ENCODE results near the gene ASPSCR1.

Gene ASPSCR1

GRCh38 chr17:81999587-81999975, 22.2 kb downstream of the ASPSCR1 start:
- no peak overlapping the region for H3K4me3 ChIP-seq (ENCODE audit: low read depth, low read length)
- H2AFZ ChIP-seq (ENCODE audit: low read length, unreplicated experiment) = no peak overlapping the region
- H3K79me2 ChIP-seq (ENCODE audit: control insufficient read depth, insufficient read depth, low read length, unreplicated experiment) = no peaks in the 10 kb centered on the region
- H3K27me3 ChIP-seq (ENCODE audit: insufficient read depth, low read length) = no peaks in the 10 kb centered on the region
- no peak overlapping the region for H3K27ac ChIP-seq (ENCODE audit: low read depth, low read length)
- peaks cover 17% of the 10 kb centered on the region for H3K4me1 ChIP-seq (ENCODE audit: control insufficient read depth, insufficient read depth, low read length, unreplicated experiment)
- H3K36me3 ChIP-seq (ENCODE audit: insufficient read depth, low read length) = no peaks in the 10 kb centered on the region

- H3K27ac ChIP-seq (ENCODE audit: low read depth, low read length) = no peak overlapping the region
- no peak overlapping the region for H2AFZ ChIP-seq (ENCODE audit: low read length, unreplicated experiment)
- no peaks in the 10 kb centered on the region for H3K79me2 ChIP-seq (ENCODE audit: control insufficient read depth, insufficient read depth, low read length, unreplicated experiment)
- H3K4me3 ChIP-seq (ENCODE audit: low read depth, low read length) = no peak overlapping the region
- no peaks in the 10 kb centered on the region for H3K27me3 ChIP-seq (ENCODE audit: insufficient read depth, low read length)
- H3K4me1 ChIP-seq (ENCODE audit: control insufficient read depth, insufficient read depth, low read length, unreplicated experiment) = peaks cover 23% of the 10 kb centered on the region
- no peaks in the 10 kb centered on the region for H3K36me3 ChIP-seq (ENCODE audit: insufficient read depth, low read length)
Measured at GRCh38 chr17:81999976-82000802, 22.8 kb downstream of the ASPSCR1 start.

- no peak overlapping the region for H3K27ac ChIP-seq (ENCODE audit: low read depth, low read length)
- no peaks in the 10 kb centered on the region for H3K36me3 ChIP-seq (ENCODE audit: insufficient read depth, low read length)
- H2AFZ ChIP-seq (ENCODE audit: low read length, unreplicated experiment) = no peak overlapping the region
- no peak overlapping the region for H3K4me3 ChIP-seq (ENCODE audit: low read depth, low read length)
- H3K79me2 ChIP-seq (ENCODE audit: control insufficient read depth, insufficient read depth, low read length, unreplicated experiment) = no peaks in the 10 kb centered on the region
- H3K27me3 ChIP-seq (ENCODE audit: insufficient read depth, low read length) = no peaks in the 10 kb centered on the region
- H3K4me1 ChIP-seq (ENCODE audit: control insufficient read depth, insufficient read depth, low read length, unreplicated experiment) = peaks cover 30% of the 10 kb centered on the region
Measured at GRCh38 chr17:82000803-82001570, 23.6 kb downstream of the ASPSCR1 start.

GRCh38 chr17:82001571-82002056, 24.2 kb downstream of the ASPSCR1 start:
- no peaks in the 10 kb centered on the region for H3K79me2 ChIP-seq (ENCODE audit: control insufficient read depth, insufficient read depth, low read length, unreplicated experiment)
- H3K27me3 ChIP-seq (ENCODE audit: insufficient read depth, low read length) = no peaks in the 10 kb centered on the region
- H3K36me3 ChIP-seq (ENCODE audit: insufficient read depth, low read length) = no peaks in the 10 kb centered on the region
- no peak overlapping the region for H2AFZ ChIP-seq (ENCODE audit: low read length, unreplicated experiment)
- H3K4me1 ChIP-seq (ENCODE audit: control insufficient read depth, insufficient read depth, low read length, unreplicated experiment) = peaks cover 35% of the 10 kb centered on the region
- H3K4me3 ChIP-seq (ENCODE audit: low read depth, low read length) = no peak overlapping the region
- no peak overlapping the region for H3K27ac ChIP-seq (ENCODE audit: low read depth, low read length)

- no peaks in the 10 kb centered on the region for H3K79me2 ChIP-seq (ENCODE audit: control insufficient read depth, insufficient read depth, low read length, unreplicated experiment)
- H3K4me3 ChIP-seq (ENCODE audit: low read depth, low read length) = peak overlapping the region; percentile 8; the same call in 1 of the 2 replicates
- H3K36me3 ChIP-seq (ENCODE audit: insufficient read depth, low read length) = no peaks in the 10 kb centered on the region
- no peaks in the 10 kb centered on the region for H3K27me3 ChIP-seq (ENCODE audit: insufficient read depth, low read length)
- peak overlapping the region; percentile 77 for H3K27ac ChIP-seq (ENCODE audit: low read depth, low read length)
- peak overlapping the region; percentile 48 for H2AFZ ChIP-seq (ENCODE audit: low read length, unreplicated experiment)
- H3K4me1 ChIP-seq (ENCODE audit: control insufficient read depth, insufficient read depth, low read length, unreplicated experiment) = peaks cover 39% of the 10 kb centered on the region
Measured at GRCh38 chr17:82003411-82004381, 26.3 kb downstream of the ASPSCR1 start.

DNA sequence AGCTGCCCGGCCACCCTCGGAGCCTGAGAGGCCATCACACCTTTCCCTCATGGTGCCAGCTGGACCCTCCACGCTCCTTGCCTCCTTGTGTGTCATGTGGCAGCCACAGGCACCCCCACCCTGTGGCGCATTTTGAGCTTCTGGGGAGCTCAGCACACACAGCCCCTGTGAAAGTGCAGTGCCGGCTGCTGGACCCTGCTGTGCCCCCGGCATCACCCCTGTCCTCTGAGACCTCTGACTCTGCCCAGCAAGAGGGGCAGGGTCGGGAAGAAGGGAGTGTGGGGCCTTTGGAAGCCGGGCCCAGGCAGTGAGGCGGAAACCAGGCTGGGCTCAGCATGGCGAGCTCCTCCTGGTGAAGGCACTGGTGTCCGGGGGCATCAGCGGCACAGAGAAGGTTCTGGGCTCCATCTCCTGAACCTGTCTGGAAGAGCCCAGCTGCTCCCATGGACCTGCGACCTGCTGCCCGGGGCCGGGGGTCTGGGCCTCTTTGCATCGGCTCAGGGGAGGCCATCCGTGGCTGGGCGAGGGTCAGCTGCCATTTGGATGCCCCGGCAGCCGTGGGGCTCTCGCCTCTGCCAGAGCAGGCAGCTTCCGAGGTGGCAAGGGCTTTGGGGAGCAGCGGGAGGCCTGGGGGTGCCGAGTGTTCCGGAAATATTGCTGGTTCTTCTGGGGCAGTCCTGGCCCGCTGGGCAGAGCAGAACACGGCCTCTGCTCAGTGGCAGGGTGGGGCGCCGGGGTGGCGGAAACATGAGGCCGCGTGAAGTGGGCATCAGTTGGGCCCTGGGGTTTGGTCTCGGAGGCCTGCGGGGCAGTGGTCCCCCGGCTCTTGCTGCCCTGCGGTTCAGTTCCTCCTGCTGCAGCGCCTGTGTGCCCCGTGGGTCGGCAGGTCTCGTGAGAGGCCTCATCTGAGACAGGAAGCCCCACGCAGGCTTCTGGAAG, 27.4 kb downstream of the ASPSCR1 start:
- Histone ChIP-seq H2AFZ (ENCODE audit: low read length, unreplicated experiment) (no peak overlapping the region), H3K79me2 (ENCODE audit: control insufficient read depth, insufficient read depth, low read length, unreplicated experiment) (no peaks in the 10 kb centered on the region), H3K27ac (ENCODE audit: low read depth, low read length) (peak overlapping the region; percentile 77), H3K4me3 (ENCODE audit: low read depth, low read length) (no peak overlapping the region), H3K27me3 (ENCODE audit: insufficient read depth, low read length) (no peaks in the 10 kb centered on the region), H3K4me1 (ENCODE audit: control insufficient read depth, insufficient read depth, low read length, unreplicated experiment) (peaks cover 39% of the 10 kb centered on the region), H3K36me3 (ENCODE audit: insufficient read depth, low read length) (no peaks in the 10 kb centered on the region)

DNA sequence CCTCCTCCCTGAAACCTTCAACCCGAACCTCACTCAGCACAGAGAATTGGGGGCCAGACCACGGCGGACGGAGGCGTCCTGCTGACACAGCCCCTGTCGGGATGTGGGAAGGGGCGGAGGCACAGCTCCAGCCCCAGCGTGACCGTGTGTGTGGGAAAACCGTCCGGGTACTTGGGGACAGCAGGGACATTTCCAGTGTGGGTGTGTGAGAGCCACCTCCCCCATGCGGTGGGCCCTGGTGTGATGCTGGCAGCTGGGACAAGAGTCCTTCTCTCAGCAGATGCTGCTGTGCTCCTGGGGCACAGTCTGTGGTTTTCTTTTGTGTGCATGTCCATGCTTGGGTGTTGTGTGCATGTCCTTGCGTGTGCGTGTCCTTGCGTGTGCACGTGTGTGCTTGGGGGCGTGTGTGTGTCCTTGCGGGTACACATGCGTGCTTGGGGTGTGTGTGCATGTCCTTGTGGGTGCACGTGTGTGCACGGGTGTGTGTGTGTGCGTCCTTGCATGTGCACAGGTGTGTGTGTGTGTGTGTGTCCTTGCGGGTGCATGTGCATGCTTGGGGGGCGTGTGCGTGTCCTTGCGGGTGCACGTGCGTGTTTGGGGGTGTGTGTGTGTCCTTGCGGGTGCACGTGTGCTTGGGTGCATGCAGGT, 28.4 kb downstream of the ASPSCR1 start:
- no peaks in the 10 kb centered on the region for H3K36me3 ChIP-seq (ENCODE audit: insufficient read depth, low read length)
- no peak overlapping the region for H2AFZ ChIP-seq (ENCODE audit: low read length, unreplicated experiment)
- H3K4me3 ChIP-seq (ENCODE audit: low read depth, low read length) = no peak overlapping the region
- no peak overlapping the region for H3K27ac ChIP-seq (ENCODE audit: low read depth, low read length)
- H3K79me2 ChIP-seq (ENCODE audit: control insufficient read depth, insufficient read depth, low read length, unreplicated experiment) = no peaks in the 10 kb centered on the region
- H3K27me3 ChIP-seq (ENCODE audit: insufficient read depth, low read length) = no peaks in the 10 kb centered on the region
- H3K4me1 ChIP-seq (ENCODE audit: control insufficient read depth, insufficient read depth, low read length, unreplicated experiment) = peaks cover 39% of the 10 kb centered on the region

GRCh38 chr17:82006468-82007227, 29.2 kb downstream of the ASPSCR1 start:
- H3K79me2 ChIP-seq (ENCODE audit: control insufficient read depth, insufficient read depth, low read length, unreplicated experiment) = no peaks in the 10 kb centered on the region
- no peaks in the 10 kb centered on the region for H3K36me3 ChIP-seq (ENCODE audit: insufficient read depth, low read length)
- no peak overlapping the region for H2AFZ ChIP-seq (ENCODE audit: low read length, unreplicated experiment)
- H3K27me3 ChIP-seq (ENCODE audit: insufficient read depth, low read length) = no peaks in the 10 kb centered on the region
- no peak overlapping the region for H3K27ac ChIP-seq (ENCODE audit: low read depth, low read length)
- peaks cover 39% of the 10 kb centered on the region for H3K4me1 ChIP-seq (ENCODE audit: control insufficient read depth, insufficient read depth, low read length, unreplicated experiment)
- H3K4me3 ChIP-seq (ENCODE audit: low read depth, low read length) = no peak overlapping the region

DNA sequence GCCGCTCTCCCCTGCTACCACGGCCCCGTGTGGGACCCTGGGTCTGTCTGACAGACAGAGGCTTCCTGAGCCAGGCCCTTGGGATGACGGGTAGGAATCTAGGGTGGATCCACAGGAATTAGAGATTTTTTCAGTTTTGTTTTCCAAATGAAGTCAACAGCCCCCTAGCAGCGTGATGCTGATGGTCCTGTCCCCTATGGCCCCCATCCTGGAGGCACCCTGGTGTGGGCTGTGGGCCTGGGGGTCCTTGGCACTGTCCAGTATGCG, 29.7 kb downstream of the ASPSCR1 start:
- H2AFZ ChIP-seq (ENCODE audit: low read length, unreplicated experiment) = no peak overlapping the region
- H3K27ac ChIP-seq (ENCODE audit: low read depth, low read length) = no peak overlapping the region
- H3K4me1 ChIP-seq (ENCODE audit: control insufficient read depth, insufficient read depth, low read length, unreplicated experiment) = peaks cover 39% of the 10 kb centered on the region
- H3K36me3 ChIP-seq (ENCODE audit: insufficient read depth, low read length) = no peaks in the 10 kb centered on the region
- no peaks in the 10 kb centered on the region for H3K27me3 ChIP-seq (ENCODE audit: insufficient read depth, low read length)
- H3K4me3 ChIP-seq (ENCODE audit: low read depth, low read length) = no peak overlapping the region
- H3K79me2 ChIP-seq (ENCODE audit: control insufficient read depth, insufficient read depth, low read length, unreplicated experiment) = no peaks in the 10 kb centered on the region
